HG02763 (cell line): Measurements from ENCODE around the gene THSD8.

Source experiments
- ATAC-seq: cut with Tn5 transposase; IDR thresholded peaks from one replicate; pipeline ENCODE4 v1.9.1; 2021; ENCODE audit warnings: mild to moderate bottlenecking, moderate library complexity; ENCODE audit not compliant: unreplicated experiment

THSD8 gene

DNA sequence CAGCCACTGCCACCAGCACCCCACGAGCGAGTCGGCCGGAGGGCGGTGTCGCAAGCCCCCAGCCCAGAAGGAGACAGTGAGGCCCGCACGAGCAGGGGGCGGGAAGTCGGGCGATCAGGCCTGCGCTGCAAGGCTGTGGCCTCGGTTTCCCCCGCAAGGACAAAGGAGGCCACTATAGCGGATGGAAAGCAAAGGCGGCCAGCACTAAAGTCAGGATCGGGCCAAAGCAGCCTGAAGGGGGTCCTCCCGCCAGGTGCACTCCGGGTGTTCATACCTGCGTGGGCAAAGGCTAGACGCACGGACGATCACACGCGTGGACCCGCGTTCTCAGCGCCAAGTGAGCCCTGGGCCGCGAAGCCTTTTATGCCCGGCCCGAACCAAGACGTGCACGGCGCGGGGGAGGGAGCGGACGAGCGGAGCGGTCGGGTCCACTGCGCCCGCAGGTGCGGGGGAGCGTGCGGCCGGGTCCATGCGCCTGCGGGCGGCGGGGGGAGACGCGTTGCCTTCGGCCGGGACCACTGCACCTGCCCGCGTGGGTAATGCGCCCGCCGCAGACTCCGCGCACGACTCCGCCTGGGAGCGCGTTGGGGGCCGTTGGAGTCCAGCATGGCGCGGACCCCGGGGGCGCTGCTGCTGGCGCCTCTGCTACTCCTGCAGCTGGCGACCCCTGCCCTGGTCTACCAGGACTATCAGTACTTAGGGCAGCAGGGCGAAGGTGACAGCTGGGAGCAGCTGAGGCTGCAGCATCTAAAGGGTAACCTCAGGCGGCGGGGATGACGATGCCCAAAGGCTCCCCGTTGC is at the start of gene THSD8, which contains the start of gene PRDX2:
THSD8 (plus strand) TSS at position 604 of the 801 bp plus-strand sequence; CDS start at position 607, 3 bp downstream.
PRDX2 (minus strand) TSS at position 335 of the 801 bp plus-strand sequence. CDS start 539 bp downstream, outside the sequence.
- ATAC-seq, result no peak

DNA sequence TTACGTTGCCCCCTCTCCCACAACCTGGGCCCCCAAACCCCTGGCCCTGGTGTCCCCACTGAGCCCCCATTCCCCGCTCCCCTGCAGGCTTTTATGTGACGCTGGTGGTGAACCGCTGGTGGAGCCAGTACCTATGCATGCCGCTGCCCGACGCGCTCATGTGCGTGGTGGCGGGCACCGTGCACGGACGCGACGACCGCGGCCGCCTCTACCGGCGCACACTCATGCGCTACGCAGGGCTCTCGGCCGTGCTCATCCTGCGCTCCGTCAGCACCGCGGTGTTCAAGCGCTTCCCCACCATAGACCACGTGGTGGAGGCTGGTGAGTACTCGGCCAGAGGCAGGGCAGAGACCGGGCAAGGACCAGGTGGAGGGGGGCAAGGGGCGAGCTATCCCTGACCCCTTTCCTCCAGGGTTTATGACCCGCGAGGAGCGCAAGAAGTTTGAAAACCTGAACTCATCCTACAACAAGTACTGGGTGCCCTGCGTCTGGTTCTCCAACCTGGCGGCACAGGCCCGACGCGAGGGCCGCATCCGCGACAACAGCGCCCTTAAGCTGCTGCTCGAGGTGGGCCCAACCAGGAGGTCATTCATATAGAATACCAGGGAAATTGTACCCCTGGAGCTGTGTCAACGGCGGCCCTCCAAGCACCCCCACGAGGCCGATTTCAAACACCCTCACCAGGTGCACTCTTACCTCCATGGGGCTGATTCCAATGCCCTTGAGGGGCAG is 47.2 kb upstream of the THSD8 start:
- no peak for ATAC-seq

DNA sequence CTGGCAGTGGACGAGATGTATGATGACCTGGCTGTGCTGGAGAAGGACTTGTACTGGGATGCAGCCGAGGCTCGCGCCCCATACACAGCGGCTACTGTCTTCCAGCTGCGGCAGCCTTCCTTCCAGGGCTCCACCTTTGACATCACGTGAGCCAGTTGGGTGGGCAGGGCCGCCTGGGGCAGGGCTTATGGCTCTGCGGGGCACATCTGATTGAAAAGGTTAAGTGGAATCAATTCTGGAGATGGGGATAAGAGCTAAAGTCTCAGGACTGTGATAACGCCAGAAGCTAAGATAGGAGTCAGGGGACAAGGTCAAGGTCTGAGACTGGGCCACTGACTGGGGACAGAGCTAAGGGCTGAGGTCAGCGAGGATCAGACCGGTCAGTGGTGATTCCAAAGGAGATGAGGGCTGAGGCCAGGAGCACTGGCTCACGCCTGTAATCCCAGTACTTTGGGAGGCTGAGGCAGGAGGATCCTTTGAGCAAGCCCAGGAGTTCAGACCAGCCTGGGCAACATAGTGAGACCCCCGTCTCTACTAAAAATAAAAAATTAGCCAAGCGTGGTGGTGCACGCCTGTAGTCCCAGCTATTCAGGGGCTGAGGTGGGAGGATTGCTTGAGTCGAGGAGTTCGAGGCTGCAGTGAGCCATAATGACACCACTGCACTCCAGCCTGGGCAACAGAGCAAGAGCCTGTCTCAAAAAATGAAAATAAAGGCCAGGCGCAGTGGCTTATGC is 45.6 kb upstream of the THSD8 start:
- ATAC-seq, result no peak

DNA sequence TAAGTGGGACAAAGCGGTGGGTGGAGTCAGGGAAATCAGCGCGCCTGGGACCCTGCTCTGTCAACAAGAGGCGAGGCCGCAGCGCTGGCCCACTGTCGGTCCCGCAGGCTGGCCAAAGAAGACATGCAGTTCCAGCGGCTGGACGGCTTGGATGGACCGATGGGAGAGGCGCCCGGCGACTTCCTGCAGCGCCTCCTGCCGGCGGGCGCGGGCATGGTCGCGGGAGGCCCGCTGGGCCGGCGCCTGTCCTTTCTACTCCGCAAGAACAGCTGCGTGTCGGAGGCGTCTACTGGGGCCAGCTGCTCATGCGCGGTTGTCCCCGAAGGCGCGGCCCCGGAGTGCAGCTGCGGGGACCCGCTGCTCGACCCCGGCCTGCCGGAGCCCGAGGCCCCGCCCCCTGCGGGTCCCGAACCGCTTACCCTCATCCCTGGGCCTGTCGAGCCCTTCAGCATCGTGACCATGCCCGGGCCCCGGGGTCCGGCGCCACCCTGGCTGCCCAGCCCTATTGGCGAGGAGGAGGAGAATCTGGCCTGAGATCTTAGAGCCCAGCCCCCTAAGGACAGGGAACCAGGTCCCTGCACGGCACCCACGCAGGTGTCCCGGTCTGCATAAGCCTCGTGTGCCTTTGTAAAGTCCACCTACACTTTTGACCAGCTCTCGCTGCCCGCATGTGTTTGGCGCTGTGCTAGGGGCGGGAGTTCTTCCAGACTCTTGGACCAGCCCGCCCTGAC is 44.2 kb upstream of the THSD8 start:
- ATAC-seq, result no peak

DNA sequence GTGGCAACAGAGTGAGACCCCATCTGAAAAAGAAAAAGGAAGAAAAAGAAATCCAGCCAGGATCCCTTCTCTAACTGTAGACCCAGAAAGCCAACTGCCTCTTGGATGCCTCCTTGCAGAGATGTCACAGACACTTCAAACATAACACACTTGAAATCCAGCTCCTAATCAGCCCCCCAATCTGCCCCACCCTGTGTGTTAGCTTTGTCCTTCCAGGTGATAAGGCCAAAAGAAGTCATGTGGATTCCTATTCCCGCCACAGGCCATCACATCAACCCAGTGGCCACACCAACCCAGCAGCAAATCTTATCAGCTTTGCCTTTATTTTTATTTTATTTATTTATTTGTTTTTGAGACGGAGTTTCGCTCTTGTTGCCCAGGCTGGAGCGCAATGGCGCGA is 42.2 kb upstream of the THSD8 start:
- no peak for ATAC-seq

DNA sequence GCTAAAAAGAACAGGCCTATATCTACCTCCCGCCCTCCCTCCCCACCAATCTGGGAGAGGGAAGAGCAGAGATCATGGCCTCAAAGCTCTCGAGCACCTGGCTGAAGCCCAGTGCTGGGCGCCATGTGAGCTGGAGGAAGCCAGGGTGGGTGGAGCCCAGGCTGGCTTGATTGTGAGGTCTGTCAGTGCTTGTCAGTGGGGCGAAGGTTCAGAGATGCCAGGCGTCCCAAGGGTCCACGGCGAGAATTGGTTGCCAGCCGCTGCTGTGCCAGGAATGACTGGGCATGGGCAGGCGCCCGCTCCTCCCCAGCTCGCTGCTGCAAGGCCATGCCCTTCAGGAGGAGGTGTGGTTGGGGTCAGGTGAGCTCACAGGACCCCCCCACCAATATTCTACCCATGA is 38.8 kb upstream of the THSD8 start:
- ATAC-seq, result no peak

DNA sequence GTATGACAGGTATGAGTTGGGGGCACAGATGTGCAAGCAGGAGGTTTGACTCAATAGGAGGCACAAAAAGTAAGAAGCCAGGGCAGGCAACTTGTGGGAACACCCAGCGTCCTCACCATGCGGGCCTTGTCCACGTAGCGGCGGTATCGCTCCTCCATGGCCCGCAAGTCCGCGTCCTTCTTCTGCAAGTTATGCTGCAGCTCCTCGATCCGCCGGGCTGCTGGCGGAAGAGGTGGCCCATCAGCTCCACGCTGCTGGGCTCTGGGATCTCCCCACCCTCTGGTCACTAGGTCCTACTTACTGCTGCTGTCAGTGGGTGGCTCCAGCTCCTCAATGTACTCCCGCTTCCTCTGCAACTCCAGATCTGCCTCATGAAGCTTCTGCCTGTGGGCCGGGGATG is 37.2 kb upstream of the THSD8 start:
- ATAC-seq, result no peak

DNA sequence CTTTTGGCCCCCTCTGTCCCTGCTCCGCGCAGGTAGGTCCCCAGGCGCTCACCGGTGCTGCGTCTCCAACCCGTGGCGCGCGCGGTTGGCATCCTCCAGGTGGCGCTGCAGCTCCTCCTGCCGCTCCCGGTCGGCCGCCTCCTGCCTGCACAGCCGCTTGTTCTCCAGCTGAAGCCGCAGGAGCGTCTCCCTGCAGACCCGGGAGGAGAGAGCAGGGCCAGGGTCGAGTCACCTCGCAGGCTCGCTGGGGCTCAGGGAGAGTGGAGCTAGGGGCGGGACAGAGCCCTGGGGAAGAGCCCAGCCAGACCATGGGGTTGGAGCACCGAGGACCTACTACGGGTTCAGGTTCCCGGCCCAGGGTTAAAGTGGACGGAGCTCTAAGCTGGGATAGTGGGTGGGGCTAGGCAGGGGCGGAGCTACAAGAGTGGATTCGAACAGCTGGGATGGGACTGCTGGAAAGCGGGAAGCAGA is 35.8 kb upstream of the THSD8 start:
- peak; percentile 53 for ATAC-seq

DNA sequence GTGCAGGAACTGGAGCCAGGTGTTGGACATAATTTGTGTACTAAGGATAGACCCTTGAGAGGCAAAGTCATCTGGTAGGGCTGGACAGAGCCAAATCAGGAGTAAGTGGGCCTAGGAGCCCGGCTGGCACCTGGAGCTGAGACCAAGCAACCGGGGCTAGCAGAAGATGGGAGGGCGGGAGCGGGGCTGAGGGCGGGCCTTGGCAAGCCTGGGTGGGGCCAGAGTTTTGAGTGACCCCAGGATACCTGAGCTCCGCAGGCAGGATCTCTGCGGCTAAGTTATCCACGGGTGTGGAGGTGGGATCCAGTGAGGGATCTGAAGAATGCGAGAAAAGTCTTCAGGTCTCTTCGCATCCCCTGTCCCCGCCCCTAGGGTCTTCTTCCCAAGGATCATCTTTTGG is 34.7 kb upstream of the THSD8 start:
- no peak for ATAC-seq

DNA sequence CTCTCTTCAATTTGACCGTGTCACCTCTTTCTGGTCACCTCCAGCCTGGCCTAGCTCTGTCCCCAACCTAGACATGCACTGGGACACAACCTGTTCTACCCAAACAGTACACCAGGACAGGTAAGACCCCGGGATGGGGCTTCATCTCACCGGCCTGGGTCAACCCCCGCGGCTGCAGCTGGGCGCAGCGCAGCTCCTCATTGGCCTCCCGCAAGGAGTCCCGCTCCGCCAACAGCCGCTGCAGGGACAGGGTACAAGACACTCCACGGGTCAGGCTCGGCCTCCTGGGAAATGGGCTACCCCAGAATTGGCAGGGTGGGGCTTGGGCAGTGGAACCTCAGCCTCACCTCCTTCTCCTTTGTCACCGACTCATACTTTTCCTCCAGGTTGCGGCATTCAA is 34.2 kb upstream of the THSD8 start:
- ATAC-seq, result no peak

DNA sequence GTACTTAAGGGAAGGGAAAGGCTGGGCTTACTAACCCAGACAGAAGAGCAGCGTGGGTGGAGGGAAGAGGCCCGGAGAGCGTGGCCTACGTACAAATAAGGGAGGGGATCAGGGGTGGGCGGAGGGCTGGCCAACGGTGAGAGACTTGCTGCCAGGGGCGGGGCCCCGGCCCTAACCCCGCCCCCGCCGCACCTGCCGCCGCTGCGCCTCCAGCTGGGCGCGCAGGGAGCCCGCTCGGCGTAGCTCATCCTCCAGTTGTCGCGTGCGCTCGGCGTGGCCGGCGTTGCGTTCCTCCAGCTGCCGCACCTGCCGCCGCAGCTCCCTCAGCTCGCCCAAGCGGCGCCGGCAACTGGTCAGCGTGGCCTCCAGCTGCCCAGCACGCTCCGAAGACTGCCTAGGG is 32.2 kb upstream of the THSD8 start:
- ATAC-seq, result no peak

DNA sequence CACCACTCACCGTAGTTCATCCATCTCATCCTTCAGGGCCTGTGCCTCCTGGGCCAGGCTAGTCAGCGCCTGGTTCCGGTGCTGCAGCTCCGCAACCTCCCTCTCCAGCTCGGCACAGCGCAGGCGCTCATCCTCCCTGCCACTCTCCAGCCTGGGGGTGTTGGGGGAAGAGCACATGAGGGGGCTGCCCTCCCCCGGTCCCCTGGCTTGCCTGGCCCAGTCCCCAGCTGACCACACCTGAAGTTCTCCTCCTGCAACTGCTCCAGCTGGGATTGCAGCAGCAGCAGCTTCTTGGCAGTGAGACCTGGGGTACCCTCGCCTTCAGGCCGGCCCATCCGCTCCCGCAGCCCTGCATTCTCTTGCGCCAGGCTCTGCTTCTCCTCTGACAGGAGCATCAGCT is 30.9 kb upstream of the THSD8 start:
- no peak for ATAC-seq

DNA sequence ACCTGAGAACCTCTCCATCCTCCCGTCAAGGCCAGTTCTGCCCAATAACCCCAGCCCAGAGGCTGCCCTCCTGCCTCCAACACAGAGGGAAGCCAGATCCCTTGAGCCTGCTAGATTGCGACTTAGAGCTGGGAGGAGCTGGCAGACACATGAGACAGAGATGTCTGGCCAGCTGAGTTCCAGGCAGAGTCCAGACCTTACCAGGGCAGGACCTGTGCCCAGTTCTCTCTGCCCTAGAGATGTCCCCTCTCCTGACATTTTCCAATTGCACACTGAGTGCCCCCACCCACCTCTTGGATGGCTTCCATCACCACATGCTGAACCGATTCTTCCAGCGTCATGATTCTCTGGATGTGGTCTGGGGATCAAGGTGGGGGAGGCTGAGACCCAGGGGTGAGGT is 29.5 kb upstream of the THSD8 start:
- ATAC-seq, result no peak

DNA sequence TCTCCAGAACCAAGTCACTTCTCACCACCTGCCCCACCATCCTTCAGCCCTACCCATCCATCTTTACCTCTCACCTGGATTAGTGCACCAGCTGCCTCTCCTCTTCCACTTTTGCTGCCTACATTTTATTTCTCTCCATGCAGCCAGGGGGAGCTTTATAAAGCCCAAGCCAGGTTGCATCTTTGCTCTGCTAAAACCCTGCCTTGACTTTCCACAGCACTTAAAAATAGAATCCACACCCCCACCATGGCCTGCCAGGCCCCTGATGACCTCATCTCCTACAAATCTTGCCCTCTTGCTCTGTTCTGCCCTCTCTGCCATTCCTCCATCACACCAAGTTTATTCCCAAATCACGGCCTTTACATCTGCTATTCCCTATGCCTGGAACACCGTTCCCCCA is 28.3 kb upstream of the THSD8 start:
- ATAC-seq, result no peak

DNA sequence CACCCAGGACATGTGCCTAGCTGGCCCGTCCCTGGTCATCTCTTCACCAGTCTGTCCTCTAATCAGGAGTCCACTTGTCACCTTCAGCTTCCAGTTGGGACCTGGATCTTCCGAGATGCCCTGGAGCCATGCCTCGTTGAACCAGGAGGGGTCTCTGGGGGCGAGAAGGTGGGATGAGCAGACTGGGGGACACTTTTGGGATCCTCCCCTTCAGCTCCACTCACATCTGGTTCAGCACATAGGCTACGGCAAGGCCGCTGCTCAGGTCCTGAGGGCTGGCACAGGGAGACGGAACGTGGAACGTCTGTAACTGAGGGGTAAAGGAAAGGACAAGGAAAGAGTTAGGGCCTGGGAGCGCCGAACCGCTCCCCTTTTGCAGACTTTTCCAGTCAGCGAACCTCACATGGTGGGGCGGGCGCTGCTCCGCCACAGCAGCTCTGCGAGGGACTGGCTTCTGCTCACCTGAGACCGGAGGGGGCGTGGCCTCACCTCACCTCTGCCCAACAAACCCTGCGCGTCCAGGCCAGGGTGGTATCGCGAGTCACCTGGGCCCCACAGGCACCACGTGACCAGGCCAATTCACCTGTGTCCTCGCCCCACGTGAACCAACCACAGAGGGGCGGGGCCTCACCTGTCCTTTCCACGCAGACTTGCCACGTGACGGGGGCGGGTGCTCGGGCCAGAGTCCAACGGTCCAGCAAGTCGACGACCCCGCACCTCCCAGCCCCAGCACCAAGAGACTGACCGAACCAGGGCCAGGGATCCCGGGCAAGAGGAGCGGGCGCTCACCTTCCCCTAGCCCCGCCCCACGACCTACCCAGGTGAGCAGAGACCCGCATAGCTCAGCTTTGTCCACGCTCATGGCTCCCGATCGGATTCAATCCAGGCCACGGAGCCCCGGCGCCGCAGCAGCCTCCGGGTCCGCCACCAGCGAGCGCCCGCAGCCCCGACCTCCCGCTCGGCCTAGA is 27.0 kb upstream of the THSD8 start, which contains the start of gene HOOK2:
HOOK2 (minus strand) TSS at position 965 of the 968 bp plus-strand sequence; CDS start at position 862, 103 bp downstream.
- ATAC-seq, result peak; percentile 3

DNA sequence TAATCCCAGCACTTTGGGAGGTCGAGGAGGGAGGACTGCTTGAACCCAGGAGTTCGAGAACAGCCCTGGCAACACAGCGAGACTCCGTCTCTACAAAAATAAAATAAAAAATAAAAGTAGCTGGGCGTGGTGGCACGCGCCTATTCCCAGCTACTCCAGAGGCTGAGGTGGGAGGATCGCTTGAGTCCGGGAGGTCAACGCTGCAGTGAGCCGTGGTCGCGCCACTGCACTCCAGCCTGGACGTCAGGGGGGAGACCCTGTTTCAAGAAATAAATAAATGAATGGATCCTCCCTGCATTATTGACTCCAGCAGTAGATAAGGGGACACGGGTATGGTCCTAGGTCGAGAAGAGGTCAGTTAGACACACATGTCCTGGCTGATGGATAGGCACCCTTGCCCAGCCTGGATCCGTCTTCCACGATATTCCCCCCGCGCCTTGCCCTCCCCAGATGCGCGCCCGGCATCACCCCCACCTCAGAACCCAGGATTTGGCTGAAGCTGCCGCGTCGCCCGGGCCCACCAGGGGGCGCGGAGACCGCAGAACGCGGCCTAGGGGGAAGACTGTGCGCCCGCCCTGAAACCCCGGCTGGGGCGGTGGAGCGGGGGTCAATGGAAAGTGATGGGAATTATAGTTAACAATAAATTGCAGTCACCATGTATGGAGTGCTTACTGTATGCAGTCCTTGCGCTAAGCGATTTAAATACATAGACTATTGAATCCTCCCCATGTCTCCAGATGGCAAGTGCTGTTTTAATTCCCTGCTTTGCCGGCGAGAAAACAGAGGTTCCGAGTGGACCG is 24.5 kb upstream of the THSD8 start:
- ATAC-seq, result peak; percentile 28

DNA sequence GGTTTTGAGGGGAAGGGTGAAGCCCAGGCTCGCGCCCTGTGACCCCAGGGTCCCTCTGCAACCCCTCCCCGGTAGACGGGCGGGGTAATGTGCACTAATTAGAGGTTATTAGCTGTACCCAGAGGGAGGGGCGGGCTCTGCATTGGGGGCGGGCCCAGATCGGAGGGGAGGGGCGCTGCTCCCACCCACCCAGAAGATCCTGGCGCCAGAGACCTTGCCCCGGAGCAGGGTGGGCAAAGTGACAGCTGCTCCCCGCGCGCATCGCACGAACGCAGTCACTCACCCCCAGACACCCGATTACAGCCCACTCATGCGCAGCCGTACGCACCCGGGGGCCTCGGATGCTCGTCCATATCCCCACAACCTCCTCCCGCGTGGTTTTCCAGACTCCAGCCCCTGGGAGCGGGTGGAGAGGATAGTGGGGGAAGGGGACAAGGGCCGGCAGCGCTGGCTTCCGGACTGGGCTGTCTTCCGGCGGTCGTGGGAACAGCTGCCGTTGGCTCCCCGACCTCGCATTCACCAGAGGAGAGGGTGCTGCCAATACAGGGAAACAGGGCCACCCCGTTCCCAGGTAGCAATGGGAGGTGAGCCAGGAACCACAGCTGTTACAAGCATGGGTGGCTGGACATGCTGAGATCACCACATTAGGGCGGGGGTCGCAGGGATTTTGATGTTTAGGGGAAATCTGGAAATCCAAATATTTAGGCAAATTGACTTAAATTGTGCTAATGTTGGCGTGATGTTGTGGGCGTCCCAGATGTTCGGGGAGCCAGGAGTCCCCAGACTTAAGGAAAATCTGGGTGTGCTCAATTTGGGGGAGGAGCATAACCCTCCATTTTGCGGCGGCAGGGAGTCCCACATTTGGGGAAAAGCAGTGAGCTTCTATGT is 23.6 kb upstream of the THSD8 start:
- ATAC-seq, result no peak

DNA sequence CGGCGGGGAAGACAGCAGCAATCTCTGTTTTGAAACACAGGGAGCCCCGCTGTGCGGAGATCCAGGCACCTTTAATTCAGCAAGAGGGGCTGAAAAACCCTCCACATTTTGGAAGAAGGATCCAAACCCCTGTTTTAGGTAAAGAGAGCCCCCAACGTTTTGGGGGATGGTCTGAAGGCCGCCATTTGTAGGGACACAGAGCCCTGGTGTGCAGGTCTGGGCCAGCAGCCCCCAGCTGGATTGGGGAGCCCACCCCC is 23.0 kb upstream of the THSD8 start:
- ATAC-seq, result no peak
